22Rv1 (cell line): ENCODE results near the gene COG3.

Experiments
- CTCF ChIP-seq: fragments of 450-650 bp; IDR thresholded peaks from 2 replicates; pipeline ENCODE4 v1.5.1; 2017; ENCODE audit warnings: mild to moderate bottlenecking
- ZFX ChIP-seq: fragments of 450-650 bp; IDR thresholded peaks from 2 replicates; pipeline ENCODE4 v1.6.1; 2017; ENCODE audit warnings: antibody characterized with exemption, borderline replicate concordance

DNA sequence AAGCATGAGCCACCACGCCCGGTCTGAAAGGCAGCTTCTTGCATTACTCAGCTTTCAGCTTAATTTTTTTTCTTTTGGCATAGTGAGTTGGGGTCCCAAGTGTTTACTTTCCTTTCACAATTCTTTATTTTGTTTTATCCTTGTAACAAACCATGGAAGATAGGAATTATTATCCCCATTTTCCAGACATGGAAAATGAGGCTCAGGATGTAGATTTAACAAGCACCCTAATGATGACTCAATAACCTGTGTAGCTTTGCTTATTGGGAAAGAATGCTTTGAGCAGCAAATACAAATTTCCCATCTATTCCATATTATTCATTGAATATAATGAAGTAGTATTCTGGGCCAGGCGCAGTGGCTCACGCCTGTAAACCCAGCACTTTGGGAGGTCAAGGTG lies 13.5 kb upstream of the COG3 start:
- TF ChIP-seq CTCF (no peak), ZFX (no peak)
